DND-41 (cell line): ENCODE data around the gene ANKRD40CL.

Experiments used
- EZH2 ChIP-seq: IDR thresholded peaks from 3 replicates; pipeline ENCODE4 v1.6.1; 2012; ENCODE audit warnings: borderline replicate concordance, low read depth, mild to moderate bottlenecking, moderate library complexity, low read length, inconsistent platforms; ENCODE audit not compliant: severe bottlenecking
- TF ChIP-seq, protein P1 (sequence below): IDR thresholded peaks from 2 replicates; pipeline ENCODE4 v1.5.1; 2012; ENCODE audit warnings: borderline replicate concordance, low read length, moderate library complexity, mild to moderate bottlenecking; ENCODE audit not compliant: poor library complexity, severe bottlenecking; ENCODE audit errors: extremely low read depth

DNA sequence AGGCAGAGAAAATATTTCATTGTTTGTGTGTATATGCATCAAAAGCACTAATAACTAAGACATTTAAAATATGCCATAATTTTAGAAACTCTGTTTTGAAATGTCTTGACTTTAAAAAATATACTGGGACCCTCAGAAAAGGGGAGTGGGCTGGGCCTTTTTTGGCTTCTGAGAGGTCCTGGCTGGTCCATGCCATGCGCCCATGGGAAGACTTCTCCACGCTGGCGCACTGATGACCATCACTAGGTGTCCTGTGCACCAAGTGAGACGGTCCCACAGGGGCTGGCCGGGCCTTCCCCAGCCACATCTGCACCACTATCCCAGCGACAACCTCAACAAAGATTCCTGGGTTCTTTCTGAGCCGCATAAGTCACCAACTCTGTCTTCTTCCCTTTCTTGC is 41.1 kb upstream of the ANKRD40CL start:
- TF ChIP-seq, protein P1, sequence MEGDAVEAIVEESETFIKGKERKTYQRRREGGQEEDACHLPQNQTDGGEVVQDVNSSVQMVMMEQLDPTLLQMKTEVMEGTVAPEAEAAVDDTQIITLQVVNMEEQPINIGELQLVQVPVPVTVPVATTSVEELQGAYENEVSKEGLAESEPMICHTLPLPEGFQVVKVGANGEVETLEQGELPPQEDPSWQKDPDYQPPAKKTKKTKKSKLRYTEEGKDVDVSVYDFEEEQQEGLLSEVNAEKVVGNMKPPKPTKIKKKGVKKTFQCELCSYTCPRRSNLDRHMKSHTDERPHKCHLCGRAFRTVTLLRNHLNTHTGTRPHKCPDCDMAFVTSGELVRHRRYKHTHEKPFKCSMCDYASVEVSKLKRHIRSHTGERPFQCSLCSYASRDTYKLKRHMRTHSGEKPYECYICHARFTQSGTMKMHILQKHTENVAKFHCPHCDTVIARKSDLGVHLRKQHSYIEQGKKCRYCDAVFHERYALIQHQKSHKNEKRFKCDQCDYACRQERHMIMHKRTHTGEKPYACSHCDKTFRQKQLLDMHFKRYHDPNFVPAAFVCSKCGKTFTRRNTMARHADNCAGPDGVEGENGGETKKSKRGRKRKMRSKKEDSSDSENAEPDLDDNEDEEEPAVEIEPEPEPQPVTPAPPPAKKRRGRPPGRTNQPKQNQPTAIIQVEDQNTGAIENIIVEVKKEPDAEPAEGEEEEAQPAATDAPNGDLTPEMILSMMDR, result no peak
- no peak for TF ChIP-seq EZH2
